Central memory CD8-positive, alpha-beta T cell (primary cell): ENCODE results near the gene CRTC3.

Source experiments
- ATAC-seq: fragments of 150-1000 bp; cut with Tn5 transposase; replicated peaks from 2 replicates; pipeline ENCODE4 v1.10.0; 2022; ENCODE audit warnings: mild to moderate bottlenecking, moderate FRiP score, moderate number of reproducible peaks; ENCODE audit not compliant: poor library complexity, severe bottlenecking; ENCODE audit errors: extremely low read depth
- DNase-seq, 2 donors: peaks; one replicate each; pipeline ENCODE4 v3.0.0; 2021; ENCODE audit warnings: low spot score in 2 of 2
- H3K27ac Mint-ChIP-seq: one replicate; pipeline ENCODE4 v1.8.0; 2022; ENCODE audit warnings: low read depth, mild to moderate bottlenecking, moderate library complexity, mixed read lengths
- H3K27me3 Mint-ChIP-seq: one replicate; pipeline ENCODE4 v1.8.0; 2022; ENCODE audit warnings: mixed read lengths
- H3K36me3 Mint-ChIP-seq: one replicate; pipeline ENCODE4 v1.8.0; 2022; ENCODE audit warnings: mild to moderate bottlenecking, moderate library complexity, mixed read lengths; ENCODE audit not compliant: insufficient read depth
- H3K4me1 Mint-ChIP-seq: one replicate; pipeline ENCODE4 v1.8.0; 2022; ENCODE audit warnings: mixed read lengths
- H3K4me3 Mint-ChIP-seq: one replicate; pipeline ENCODE4 v1.8.0; 2022; ENCODE audit warnings: mild to moderate bottlenecking, moderate library complexity, mixed read lengths
- H3K9me3 Mint-ChIP-seq: one replicate; pipeline ENCODE4 v1.8.0; 2022; ENCODE audit warnings: mixed read lengths

CRTC3 gene

DNA sequence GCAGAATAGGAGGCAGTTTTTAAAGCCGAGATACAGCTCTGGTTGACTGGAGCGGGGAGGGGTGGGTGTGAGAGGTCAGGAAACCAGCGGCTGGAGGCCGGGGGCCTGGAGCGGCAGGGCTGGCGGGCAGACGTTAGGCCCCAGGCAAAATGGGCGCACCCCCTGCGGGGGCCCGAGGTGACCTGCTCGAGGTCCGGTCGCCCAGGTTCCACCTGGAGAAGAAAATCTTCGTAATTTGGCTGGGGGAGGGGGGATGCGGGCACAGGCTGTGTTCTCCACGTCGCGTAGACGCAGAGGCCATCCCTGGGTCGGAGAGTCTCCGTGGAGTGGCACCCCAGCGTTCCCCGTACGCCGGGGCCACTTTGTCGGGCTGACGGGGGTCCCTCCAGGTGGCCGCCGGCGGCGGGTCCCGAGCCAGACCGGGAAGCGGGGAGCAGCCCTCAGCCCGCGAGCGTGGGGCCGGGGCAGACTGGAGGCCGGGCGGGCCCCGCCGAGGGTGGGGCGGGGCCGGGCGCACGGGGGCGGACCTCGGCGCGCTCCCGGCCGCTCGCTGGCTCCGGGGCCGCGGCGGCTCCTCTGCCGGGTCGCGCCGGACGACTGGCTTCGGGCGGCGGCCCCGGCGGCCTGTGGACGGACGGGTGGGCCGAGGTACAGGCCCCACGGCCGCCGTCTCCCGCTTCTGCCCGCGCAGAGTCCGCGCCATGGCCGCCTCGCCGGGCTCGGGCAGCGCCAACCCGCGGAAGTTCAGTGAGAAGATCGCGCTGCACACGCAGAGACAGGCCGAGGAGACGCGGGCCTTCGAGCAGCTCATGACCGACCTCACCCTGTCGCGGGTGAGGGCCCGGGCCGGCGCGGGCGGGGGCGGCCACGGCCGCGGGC is at the start of gene CRTC3:
TSS of gene CRTC3 (plus strand) at position 553 of the 879 bp plus-strand sequence. CDS start at position 702, 149 bp downstream.
- H3K4me3 Mint-ChIP-seq: peak within 1 kb of the TSS; percentile 93
- H3K36me3 Mint-ChIP-seq: peaks cover 3% of the 10 kb centered on the region
- ATAC-seq (peak; percentile 83), DNase-seq (peak; percentile 36 to 39)
- peak within 1 kb of the TSS; percentile 91 for H3K27ac Mint-ChIP-seq
- H3K9me3 Mint-ChIP-seq: no peaks in the 10 kb centered on the region
- H3K27me3 Mint-ChIP-seq: no peaks in the 10 kb centered on the region
- peaks cover 41% of the 10 kb centered on the region for H3K4me1 Mint-ChIP-seq

- Mint-ChIP-seq H3K27ac (peak overlapping the region; percentile 72), H3K36me3 (peaks cover 57% of the 10 kb centered on the region), H3K9me3 (no peaks in the 10 kb centered on the region), H3K4me1 (peaks cover 40% of the 10 kb centered on the region), H3K4me3 (no peak overlapping the region), H3K27me3 (no peaks in the 10 kb centered on the region)
- ATAC-seq (no peak), DNase-seq (peak in 1 of 2 donors; percentile 15)
Measured at GRCh38 chr15:90481023-90481422, 48.7 kb upstream of the CRTC3 start.

GRCh38 chr15:90482124-90483011 is 47.4 kb upstream of the CRTC3 start:
- Mint-ChIP-seq H3K27ac (peak overlapping the region; percentile 50), H3K4me1 (peaks cover 29% of the 10 kb centered on the region)

DNA sequence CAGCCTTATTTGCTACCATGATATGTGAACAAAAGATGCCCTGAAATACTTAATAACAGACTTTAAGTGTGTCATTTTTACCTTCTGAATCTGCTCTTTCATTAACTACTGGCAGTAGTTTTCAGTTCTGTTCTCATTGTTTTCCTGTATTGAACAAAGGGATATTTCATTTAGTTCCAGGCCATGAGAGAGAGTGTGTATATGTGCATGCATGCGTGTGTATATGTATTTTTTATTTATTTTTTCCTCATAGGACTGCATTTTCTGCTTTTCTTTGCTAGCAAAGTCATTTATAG is 46.8 kb upstream of the CRTC3 start:
- ATAC-seq (no peak), DNase-seq (no peak)
- peak overlapping the region; percentile 50 for H3K27ac Mint-ChIP-seq
- H3K4me1 Mint-ChIP-seq: peaks cover 26% of the 10 kb centered on the region
- H3K27me3 Mint-ChIP-seq: no peaks in the 10 kb centered on the region
- H3K36me3 Mint-ChIP-seq: peaks cover 61% of the 10 kb centered on the region
- H3K4me3 Mint-ChIP-seq: no peak overlapping the region
- no peaks in the 10 kb centered on the region for H3K9me3 Mint-ChIP-seq

More at GRCh38 chr15:90482124-90483011, 47.4 kb upstream of the CRTC3 start:
- Mint-ChIP-seq H3K27me3 (no peaks in the 10 kb centered on the region), H3K36me3 (peaks cover 60% of the 10 kb centered on the region), H3K4me3 (no peak overlapping the region), H3K9me3 (no peaks in the 10 kb centered on the region)
- DNase-seq (peak in 1 of 2 donors; percentile 17), ATAC-seq (no peak)

DNA sequence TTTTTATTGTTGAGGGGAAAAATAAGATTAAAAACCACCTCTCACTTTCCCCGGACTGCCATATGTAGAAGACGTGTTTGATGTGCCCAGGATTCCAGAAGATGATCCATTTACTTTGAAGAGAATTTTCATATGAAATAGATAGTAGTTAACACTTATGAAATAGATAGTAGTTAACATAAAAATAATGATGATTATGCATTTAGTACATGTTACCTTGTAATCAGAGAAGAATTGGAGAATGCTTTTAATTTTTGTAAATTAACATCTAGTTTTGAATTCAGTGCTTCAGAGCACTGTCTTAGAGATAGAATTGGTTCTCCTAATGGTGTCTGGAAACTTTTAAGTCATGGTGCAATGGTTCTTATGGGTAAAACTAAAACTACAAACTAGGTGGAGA is 46.1 kb upstream of the CRTC3 start:
- no peak for DNase-seq
- Mint-ChIP-seq H3K9me3 (no peaks in the 10 kb centered on the region), H3K27me3 (no peaks in the 10 kb centered on the region), H3K36me3 (peaks cover 61% of the 10 kb centered on the region), H3K4me1 (peaks cover 22% of the 10 kb centered on the region), H3K27ac (no peak overlapping the region), H3K4me3 (no peak overlapping the region)
- ATAC-seq: no peak

DNA sequence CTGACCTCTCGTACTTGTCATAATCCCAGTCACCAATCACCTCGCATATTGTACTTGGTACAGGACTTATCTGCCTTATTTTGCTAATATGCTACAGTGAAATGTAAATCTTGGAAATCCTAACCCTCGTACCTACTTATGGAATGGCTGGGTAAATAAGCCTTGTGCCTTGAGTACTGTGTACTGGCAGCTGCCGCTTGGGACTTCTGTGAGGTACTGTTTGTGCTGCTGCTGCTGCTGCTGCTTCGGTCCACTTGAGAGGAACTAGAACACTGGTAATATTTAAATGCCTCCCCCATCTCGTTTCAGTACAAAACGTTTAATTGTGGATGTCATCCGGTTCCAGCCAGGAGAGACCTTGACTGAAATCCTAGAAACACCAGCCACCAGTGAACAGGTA is 42.5 kb upstream of the CRTC3 start:
- peaks cover 78% of the 10 kb centered on the region for H3K36me3 Mint-ChIP-seq
- no peaks in the 10 kb centered on the region for H3K4me1 Mint-ChIP-seq

DNA sequence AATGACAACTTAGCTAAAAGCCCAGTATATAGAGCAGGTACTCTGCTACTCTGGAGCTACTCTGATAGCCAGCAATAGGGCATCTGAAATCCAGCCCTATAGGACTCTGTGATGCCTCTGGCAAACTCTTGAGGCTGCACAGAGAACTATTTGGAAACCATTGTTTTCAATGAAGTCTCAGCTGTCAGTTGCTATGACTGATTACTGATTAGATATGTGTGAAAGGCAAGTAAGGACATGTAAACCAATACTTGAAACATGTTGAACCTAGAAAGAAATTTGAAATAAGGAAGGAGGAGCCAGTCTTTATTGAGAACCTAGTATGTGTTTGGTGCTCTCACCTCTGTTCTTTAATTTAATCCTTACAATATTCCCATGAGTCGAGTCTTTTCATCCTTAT is 40.2 kb upstream of the CRTC3 start:
- no peak for ATAC-seq
- Mint-ChIP-seq H3K27me3 (no peaks in the 10 kb centered on the region), H3K27ac (no peak overlapping the region), H3K4me1 (peaks cover 5% of the 10 kb centered on the region), H3K4me3 (no peak overlapping the region), H3K36me3 (peaks cover 82% of the 10 kb centered on the region), H3K9me3 (no peaks in the 10 kb centered on the region)
- DNase-seq: no peak

More for the DNA sequence above, 42.5 kb upstream of the CRTC3 start:
- DNase-seq (no peak), ATAC-seq (no peak)
- H3K9me3 Mint-ChIP-seq: no peaks in the 10 kb centered on the region
- no peak overlapping the region for H3K4me3 Mint-ChIP-seq
- H3K27ac Mint-ChIP-seq: no peak overlapping the region
- H3K27me3 Mint-ChIP-seq: no peaks in the 10 kb centered on the region

- Mint-ChIP-seq H3K4me3 (no peak overlapping the region), H3K27me3 (no peaks in the 10 kb centered on the region), H3K27ac (no peak overlapping the region), H3K36me3 (peaks cover 82% of the 10 kb centered on the region), H3K4me1 (peaks cover 5% of the 10 kb centered on the region), H3K9me3 (no peaks in the 10 kb centered on the region)
- DNase-seq (no peak), ATAC-seq (no peak)
Measured at GRCh38 chr15:90489944-90490343, 39.8 kb upstream of the CRTC3 start.

GRCh38 chr15:90493647-90494046 is 36.1 kb upstream of the CRTC3 start:
- H3K27me3 Mint-ChIP-seq: no peaks in the 10 kb centered on the region
- H3K9me3 Mint-ChIP-seq: no peaks in the 10 kb centered on the region
- H3K36me3 Mint-ChIP-seq: peaks cover 82% of the 10 kb centered on the region
- no peak overlapping the region for H3K27ac Mint-ChIP-seq
- no peak overlapping the region for H3K4me3 Mint-ChIP-seq
- H3K4me1 Mint-ChIP-seq: peaks cover 5% of the 10 kb centered on the region
- no peak for DNase-seq
- no peak for ATAC-seq

DNA sequence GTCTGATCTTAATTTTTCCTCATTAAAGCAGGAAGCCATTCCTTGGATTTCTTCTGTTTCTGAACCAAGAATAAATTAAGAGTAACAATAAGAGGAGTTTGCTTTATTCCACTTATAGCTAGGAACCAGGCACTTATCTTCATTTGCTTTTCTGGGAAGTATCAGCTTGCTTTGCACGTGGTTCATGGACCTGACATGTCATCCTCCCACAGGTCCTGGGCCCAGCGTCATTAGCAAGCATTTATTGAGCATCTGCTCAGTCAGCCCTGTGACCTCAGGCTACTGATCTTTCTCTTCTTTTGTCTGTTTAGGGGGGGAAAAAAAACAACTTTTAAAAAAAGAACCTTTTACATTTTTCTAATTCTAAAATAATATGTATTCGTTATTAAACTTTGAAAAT is 34.7 kb upstream of the CRTC3 start:
- Mint-ChIP-seq H3K27me3 (no peaks in the 10 kb centered on the region), H3K4me1 (peaks cover 5% of the 10 kb centered on the region), H3K9me3 (no peaks in the 10 kb centered on the region), H3K27ac (no peak overlapping the region), H3K4me3 (no peak overlapping the region), H3K36me3 (peaks cover 83% of the 10 kb centered on the region)
- DNase-seq (no peak), ATAC-seq (no peak)

- Mint-ChIP-seq H3K27me3 (no peaks in the 10 kb centered on the region), H3K27ac (no peak overlapping the region), H3K4me1 (peaks cover 5% of the 10 kb centered on the region), H3K4me3 (no peak overlapping the region), H3K36me3 (peaks cover 84% of the 10 kb centered on the region), H3K9me3 (no peaks in the 10 kb centered on the region)
- DNase-seq (no peak), ATAC-seq (no peak)
Measured at GRCh38 chr15:90496791-90497190, 32.9 kb upstream of the CRTC3 start.

DNA sequence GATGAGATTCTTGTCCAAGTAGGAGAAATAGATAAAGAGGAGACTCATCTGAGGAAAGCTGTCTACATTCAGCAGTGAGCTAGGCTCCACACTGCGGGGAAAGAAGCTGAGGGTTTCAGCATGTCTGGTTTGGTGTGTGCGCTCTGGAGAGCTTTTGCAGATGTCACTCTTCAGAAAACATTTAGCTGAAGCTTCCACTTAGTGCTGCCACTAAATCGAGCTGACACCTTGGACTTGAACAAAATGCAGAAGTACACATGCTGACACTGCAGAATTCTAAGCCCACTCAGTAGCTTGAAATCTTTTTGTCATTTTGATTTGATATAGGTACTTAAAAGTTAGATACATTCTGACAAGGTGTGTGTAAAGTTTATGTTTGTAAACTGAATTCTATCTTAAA is 32.3 kb upstream of the CRTC3 start:
- no peaks in the 10 kb centered on the region for H3K9me3 Mint-ChIP-seq
- no peak for DNase-seq
- peaks cover 5% of the 10 kb centered on the region for H3K4me1 Mint-ChIP-seq
- ATAC-seq: no peak
- peaks cover 81% of the 10 kb centered on the region for H3K36me3 Mint-ChIP-seq
- no peak overlapping the region for H3K27ac Mint-ChIP-seq
- no peak overlapping the region for H3K4me3 Mint-ChIP-seq
- no peaks in the 10 kb centered on the region for H3K27me3 Mint-ChIP-seq

- Mint-ChIP-seq H3K4me1 (peaks cover 5% of the 10 kb centered on the region), H3K27me3 (no peaks in the 10 kb centered on the region), H3K4me3 (no peak overlapping the region), H3K9me3 (no peaks in the 10 kb centered on the region), H3K27ac (no peak overlapping the region), H3K36me3 (peaks cover 76% of the 10 kb centered on the region)
- no peak for DNase-seq
- no peak for ATAC-seq
Measured at GRCh38 chr15:90497912-90498311, 31.8 kb upstream of the CRTC3 start.
